Colon (tissue), 2 donors: ENCODE data around the gene ESPN.

ENCODE experiments used
- FAIRE-seq: peaks from 2 replicates; lab custom pipeline; 2012; peaks lifted over from hg19 to GRCh38; lab: Jason Lieb, UNC
- donor health status: control.
- donor health status: control.

The ESPN gene

DNA sequence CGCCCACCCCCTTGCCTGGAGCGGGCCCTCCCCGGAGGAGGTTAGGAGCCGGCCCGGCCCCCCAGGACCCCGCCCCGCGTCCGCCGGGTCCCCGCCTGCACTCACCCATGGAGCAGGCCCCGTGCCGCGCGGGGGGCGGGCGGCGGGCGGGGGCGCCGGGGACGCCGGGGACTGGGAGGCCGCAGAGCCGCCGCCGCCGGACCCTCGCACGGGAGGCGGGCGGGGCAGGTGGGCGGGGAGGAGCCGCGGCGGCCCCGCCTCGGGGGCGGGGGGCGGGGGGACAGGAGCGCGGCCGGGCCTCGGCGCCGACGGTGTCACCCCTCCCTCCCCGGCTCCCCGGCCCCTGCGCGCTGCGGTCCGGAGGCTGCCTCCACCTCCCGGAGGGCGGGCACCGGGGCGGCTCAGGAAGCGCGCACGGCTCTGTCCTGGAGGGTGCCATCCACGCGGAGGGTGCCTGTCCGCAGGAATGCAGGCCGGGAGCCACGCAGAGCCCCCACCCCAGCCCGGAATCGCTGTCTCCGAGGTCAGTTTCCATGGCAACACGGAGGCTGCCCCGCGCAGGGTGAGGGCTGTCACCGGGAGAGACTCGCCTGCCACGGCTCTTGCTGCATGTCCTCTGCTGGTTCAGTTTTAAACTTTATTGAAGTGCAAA lies 72.8 kb downstream of the ESPN start:
- no peak for FAIRE-seq

- no peak for FAIRE-seq
These were observed 73.4 kb downstream of the ESPN start for GRCh38 chr1:6497867-6498575.

DNA sequence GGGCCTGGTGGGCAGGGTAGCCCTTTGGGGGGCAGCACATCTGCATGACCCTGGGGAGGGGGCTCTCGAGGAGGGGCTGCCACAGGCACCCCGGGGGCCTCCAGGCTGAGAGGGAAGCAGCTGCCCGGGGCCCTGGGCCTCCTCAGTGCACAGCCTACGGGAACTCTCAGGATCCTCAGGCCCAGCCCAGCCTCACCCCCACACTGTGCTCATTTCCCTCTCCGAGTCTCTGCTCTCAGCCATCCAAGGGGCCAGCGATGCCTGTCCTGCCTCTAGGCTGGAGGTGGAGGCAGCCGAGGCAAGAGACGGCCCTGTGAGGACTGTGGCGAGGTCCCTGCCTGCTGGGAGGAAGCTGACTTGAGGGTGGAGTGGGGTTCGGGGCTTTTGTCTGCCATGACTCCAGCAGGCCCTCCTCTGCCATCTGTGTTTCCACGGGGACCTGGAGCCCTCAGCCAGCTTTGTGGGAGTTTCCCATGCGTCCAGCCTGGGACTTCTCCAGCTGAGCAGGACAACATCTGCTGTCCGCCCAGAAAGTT lies 74.1 kb downstream of the ESPN start:
- FAIRE-seq = no peak

DNA sequence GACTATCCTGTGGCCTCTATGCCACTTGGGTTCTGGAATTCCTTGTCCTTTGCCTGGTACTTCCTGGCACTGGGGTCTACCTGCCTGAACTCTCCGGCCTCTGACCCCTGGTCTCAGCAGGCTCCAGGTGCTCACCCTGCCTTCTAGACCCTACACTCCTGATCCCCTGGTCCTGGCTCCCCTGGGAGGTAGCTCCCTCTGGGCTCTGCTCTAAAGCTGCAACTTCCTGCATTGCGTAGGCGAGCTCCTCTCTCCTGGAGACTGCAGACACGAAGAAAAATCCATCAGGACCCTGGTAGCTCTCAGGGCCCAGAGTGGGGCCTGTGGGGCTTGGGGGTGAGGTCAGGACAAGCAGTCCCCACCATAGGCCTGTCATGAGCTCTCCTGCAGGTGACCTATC lies 74.7 kb downstream of the ESPN start:
- no peak for FAIRE-seq

DNA sequence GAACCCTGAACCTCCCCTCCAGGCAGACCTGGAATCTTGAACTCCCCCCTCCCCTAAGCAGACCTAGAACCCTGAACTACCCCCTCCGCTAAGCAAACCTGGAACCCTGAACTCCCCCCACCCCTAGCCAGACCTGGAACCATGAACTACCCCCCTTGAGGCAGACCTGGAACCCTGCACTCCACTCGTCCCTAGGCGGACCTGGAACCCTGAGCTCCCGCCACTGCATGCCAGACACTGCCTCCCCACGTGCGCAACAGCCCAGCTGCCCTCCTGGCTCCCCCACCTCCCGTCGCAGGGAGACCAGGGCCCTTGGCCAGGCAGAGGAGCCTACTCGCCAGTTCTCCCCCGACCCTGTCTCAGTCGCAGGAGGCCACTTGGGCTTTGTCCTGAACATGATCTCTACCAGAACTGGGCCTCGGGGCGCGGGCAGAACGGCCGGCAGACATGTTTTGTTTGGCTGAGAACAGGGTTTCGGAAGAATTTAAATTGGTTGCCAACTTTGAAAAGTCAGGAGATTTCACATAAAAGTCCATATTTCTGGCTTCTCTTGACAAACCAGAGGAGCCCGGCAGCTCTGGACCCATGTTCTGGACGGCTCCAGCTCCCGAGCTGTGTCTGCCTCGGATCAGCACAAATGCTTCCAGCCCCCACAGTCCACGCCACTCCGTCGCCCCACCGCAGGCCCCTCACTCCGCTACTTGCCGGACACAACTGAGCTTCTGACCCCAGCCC lies 76.1 kb downstream of the ESPN start:
- no peak for FAIRE-seq

DNA sequence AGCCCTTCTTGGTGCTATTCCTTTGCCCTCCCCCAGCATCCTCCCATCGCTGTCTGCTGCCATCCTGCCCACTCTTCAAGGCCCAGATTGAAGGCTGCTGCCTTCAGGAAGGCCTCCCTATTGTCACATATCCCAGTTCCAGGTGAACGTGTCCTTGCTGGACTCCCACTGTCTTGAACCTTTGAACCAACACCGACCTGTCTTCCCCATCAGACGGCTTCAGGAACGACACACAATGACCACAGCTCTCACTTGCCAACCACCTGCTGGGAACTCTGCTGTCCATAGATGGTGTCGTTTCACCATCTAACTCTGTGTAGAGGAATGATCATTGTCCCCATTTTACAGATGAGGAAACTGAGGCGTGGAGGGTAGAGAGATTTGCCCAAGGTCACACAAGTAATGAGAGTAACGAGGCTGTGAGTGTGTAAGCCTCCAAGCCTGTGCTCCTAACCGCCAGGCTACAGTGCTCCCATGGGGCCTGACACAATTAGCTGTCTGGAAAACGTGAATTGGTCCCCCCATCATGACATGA lies 76.8 kb downstream of the ESPN start:
- no peak for FAIRE-seq

DNA sequence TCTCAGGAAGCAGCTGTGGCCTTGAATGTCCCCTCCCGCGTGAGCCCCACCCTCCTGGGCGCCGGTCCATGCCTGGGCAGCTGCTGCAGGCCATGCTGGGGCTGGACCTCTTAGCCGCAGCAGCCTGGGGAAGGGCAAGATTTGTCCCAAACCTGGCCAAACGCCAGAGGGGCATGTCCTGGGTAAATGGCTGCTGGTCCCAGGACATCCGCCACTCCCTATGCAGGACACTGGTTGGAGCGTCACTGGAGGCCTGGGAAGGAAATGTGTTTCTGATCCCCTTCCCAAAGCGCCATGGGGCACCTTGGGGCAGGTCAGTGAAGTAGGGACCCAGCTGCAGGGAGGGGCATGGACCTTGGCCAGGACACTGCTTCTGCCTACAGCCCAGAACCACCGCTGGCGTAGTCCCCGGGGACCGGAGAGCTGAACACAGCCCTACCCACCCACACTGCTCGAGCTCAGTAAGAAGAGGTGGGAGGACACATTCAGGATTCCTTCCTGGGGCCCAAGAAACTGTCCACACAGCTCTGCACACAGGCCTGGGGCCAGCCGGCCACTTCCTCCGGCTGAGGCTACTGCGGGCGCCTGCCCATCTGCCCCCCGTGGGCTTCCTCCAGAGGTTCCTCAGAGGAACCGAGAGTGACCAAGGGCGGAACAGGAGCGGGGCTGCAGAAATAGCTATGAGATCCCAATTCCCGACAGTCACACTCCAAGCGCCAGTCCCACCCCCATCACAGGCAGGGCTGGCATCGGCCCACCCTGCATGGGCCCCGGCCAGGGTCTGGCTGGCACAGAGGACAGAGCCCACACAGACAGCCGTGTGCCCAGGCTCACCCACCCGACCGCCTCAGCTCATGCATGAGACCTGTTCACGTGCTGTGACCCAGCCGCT lies 77.7 kb downstream of the ESPN start:
- FAIRE-seq = no peak

GRCh38 chr1:6503884-6504602 lies 79.5 kb downstream of the ESPN start:
- FAIRE-seq = no peak

DNA sequence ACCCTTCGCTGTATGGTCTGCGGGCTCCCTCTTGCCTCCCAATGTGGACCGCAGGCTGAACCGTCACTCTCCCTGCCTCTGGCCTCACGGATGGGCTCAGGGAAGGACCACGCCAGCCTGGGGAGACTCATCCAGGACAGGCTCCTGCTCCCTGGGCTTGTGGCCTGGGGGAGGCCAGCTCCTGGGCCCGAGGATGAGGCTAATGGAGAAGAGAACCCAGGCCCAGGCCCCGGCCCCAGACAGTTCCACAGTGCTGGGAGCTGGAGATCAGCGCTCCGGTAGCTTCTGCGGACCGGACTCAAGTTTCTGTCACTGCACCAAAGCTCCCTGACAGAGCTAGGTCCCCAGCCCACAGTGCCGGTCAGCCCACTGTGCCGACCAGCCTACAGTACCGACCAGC lies 80.3 kb downstream of the ESPN start:
- FAIRE-seq = no peak

- no peak for FAIRE-seq
These were observed 81.0 kb downstream of the ESPN start for GRCh38 chr1:6505367-6506209.

DNA sequence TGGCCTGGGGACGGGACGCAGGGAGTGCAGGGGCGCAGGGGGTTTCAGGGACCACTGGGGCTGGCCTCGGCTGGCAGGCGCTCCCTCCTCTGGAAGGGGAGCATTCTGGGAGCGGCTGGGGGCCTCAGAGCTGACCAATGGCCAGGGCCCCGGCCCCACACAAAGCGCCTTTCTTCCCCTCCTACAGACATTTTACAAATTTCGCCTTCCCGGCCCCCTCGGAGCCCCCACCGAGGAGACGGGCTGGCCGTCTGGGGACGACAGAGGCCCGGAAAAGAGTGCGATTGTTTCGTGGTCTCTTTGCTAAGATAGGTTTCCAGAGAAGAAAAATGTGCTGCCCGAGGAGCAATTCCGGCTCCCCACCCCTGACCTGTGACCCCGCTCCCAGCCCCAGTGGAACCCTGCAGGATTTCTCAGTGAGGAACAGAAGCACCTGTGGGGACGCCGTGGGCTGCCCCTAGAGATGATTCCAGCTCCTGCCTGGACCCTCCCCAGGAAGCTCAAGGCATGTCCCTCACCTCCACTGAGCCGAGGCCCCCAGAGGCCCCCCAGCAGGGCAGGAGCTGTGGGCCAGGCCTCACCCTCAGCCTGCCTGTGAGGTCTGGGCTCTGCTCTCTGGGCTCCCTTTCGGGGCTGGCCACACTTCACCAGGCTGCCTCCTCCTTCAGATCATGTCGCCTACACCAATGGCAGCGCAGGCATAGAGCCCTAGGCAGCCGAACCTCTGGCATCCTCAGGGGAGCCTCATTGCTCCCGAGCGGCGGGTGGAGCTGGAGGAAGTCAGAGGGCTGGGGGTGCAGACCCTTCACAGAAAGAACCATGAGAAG lies 81.8 kb downstream of the ESPN start:
- FAIRE-seq = no peak

- FAIRE-seq = no peak
These were observed 82.5 kb downstream of the ESPN start for GRCh38 chr1:6507037-6507428.

- no peak for FAIRE-seq
These were observed 82.9 kb downstream of the ESPN start for GRCh38 chr1:6507461-6507911.

- no peak for FAIRE-seq
These were observed 83.7 kb downstream of the ESPN start for GRCh38 chr1:6508154-6508815.

- FAIRE-seq = no peak
These were observed 84.2 kb downstream of the ESPN start for GRCh38 chr1:6508816-6509189.

GRCh38 chr1:6509220-6509918 lies 84.8 kb downstream of the ESPN start:
- FAIRE-seq = no peak

DNA sequence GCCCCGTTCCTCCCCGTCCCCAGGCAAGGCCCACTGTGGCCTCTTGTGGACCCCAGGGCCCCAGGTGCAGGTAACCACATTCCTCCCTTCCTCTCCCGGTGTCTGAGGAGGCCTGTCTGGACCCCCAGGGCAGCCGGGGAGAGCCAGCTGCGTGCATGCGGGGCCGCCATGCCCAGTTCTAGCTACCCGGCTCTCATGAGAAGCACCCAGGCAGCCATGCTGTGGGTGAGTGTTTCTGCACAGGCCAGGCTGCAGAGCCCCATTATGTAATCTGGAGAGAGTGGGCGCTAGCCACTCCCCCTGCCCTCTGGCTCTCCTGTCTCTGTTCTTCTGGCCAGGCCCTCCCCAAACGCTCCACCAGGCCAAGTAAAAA lies 85.3 kb downstream of the ESPN start:
- no peak for FAIRE-seq

- FAIRE-seq = no peak
These were observed 85.9 kb downstream of the ESPN start for GRCh38 chr1:6510493-6510892.
